ENCODE data around the gene IL1RN.

The IL1RN gene

DNA sequence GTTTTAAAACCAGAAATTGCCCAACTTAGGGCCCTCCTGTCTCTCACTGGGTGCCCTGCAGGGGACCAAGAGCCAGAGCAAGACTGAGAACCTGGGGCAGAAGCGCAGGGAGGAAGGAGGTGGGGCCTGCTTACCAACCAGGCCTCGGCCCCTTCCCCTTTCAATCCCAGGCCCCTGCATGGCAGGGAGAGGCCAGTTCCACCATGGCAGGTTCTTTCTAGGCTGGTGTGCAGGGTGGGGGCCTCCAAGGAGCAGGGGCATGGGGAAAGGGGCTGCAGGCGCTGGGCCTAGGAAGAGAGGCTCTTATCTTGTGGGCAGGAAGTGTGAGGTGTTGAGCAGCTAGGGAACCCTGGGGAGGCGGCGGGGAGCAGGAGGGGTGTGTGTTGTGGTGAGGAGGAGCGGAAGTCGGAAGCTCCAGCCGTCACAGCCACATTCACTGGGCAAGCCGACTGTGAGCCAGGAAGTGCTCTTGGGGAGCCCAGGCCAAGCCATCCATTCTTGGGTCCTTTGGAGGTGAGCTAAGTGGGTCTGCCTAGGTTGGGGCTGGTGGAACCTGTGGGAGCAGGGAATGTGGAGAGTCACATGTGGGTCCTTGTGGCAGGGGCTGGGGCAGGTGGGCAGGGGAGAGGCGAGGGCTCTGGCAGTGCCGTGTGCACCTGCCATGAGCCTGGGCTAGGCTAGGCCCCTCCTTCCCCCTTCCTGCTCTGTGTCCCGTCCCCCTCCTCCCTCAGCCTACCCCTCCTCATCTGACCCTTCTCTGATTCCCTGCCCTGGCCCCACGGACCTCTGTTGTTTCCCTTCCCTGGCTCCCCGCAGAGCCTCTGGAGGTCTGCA is 46.4 kb downstream of the IL1RN start, which contains the start of gene PSD4:
Gene PSD4 (plus strand): TSS at position 430 of the 834 bp plus-strand sequence. CDS start 8,486 bp downstream, outside the sequence.
- Histone ChIP-seq H3K4me3 (ENCODE audit: low read length) (no peak within 1 kb of the TSS), H3K36me3 (ENCODE audit: insufficient read depth, low read depth, low read length) (no peaks in the 10 kb centered on the region), H3K9me3 (ENCODE audit: insufficient read depth, low read depth, low read length) (no peaks in the 10 kb centered on the region), H3K4me1 (ENCODE audit: insufficient read depth, low read length) (no peaks in the 10 kb centered on the region), H3K9ac (ENCODE audit: low read depth, low read length) (no peak within 1 kb of the TSS), H3K27ac (ENCODE audit: low read length) (no peak within 1 kb of the TSS), H3K27me3 (ENCODE audit: insufficient read depth, low read length) (no peaks in the 10 kb centered on the region)

DNA sequence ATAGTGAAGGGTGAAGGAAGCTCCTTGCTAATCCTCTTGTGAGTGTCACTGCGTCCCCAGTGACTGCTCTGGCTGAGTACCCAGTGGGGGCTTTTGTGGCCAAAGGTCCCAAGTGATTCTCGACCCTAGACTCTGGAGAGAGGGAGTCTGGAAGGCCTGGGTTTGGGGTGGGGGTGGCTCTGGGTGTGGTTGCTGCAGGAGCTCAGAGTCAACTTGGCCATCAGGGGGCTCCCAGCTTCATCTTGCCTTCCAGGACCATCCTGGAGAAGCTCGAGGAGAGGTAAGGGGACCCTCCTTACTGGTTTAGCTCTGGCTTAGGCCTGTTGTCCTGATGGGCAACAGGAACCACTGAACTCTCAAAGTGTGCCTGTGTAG is 47.0 kb downstream of the IL1RN start:
- Histone ChIP-seq H3K9ac (ENCODE audit: low read depth, low read length) (no peak overlapping the region), H3K27me3 (ENCODE audit: insufficient read depth, low read length) (no peaks in the 10 kb centered on the region), H3K9me3 (ENCODE audit: insufficient read depth, low read depth, low read length) (no peaks in the 10 kb centered on the region), H3K4me1 (ENCODE audit: insufficient read depth, low read length) (no peaks in the 10 kb centered on the region), H3K36me3 (ENCODE audit: insufficient read depth, low read depth, low read length) (no peaks in the 10 kb centered on the region), H3K4me3 (ENCODE audit: low read length) (no peak overlapping the region), H3K27ac (ENCODE audit: low read length) (no peak overlapping the region)

DNA sequence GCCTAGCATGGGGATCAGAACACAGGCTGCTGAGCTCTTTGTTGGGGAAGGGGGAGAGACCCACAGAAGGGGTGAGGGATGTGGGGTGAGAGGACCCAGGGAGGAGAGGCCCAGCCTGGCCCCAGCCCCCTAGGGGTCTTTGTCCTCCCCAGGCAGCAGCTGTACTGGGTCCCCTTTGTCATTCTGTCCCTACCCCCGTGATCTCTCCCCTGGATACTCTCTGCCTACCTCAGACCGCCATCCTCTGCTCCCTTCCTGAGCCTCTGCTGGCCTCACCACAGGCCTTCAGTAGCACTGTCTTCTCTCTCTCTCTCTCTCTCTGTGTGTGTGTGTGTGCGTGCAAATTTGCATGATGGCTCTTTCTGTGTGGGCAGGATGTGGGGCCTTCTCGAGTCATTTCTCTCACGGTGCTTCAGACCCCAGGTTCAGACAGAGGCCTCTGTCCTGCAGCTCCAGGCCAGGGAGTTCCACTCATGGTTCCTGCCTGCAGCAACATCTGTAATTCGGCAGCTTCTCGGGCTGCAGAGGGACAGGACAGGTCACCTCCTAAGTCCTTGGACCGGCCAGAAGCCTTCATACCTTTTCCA is 47.7 kb downstream of the IL1RN start:
- Histone ChIP-seq H3K4me3 (ENCODE audit: low read length) (no peak overlapping the region), H3K4me1 (ENCODE audit: insufficient read depth, low read length) (no peaks in the 10 kb centered on the region), H3K27ac (ENCODE audit: low read length) (no peak overlapping the region), H3K9ac (ENCODE audit: low read depth, low read length) (no peak overlapping the region), H3K9me3 (ENCODE audit: insufficient read depth, low read depth, low read length) (no peaks in the 10 kb centered on the region), H3K27me3 (ENCODE audit: insufficient read depth, low read length) (no peaks in the 10 kb centered on the region), H3K36me3 (ENCODE audit: insufficient read depth, low read depth, low read length) (no peaks in the 10 kb centered on the region)

DNA sequence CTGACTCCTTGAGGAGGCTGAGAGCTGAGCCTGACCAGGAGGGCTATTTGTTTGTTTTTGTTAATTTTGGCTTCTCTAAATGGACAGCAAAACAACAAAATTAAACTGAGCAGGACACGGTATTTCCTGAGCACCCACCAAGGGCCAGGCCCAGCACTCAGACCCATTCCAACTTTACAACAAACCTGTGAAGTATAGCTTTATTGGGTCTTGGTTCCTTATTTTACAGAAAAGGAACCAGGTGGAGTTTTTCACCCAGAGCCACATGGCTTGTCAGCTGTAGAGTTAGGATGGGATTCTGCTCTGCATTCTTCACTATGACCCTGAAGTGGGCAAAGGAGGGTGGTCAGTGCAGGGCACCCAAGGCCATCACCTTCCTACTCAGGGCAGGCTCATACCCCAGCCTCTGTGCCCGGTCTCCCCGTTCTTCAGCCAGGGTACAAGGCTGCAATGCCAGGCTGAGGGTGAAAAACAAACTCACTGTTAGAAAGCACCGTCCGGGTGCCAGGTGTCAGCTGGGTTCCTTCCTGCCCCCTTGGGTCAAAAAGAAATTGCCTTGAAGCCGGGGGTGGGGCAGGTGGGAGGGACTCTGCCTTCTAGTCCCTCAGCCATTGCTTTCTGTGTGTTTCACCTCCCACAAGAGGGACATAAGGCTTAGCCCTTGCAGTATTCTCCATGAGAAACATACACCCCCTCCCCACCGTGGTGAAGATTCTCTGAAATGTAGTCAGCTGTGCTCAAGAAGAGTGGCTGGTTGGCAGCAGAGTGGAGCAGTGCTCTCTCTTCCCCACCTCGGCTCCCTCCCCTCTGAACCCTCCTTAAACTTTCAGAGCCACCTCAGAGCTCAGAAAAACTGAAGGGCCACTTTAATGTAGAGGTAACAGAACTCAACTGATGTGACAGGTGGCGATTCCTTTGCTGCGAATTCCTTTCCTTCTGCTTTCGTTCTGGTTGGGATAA is 48.6 kb downstream of the IL1RN start:
- Histone ChIP-seq H3K4me3 (ENCODE audit: low read length) (no peak overlapping the region), H3K9me3 (ENCODE audit: insufficient read depth, low read depth, low read length) (no peaks in the 10 kb centered on the region), H3K27me3 (ENCODE audit: insufficient read depth, low read length) (no peaks in the 10 kb centered on the region), H3K9ac (ENCODE audit: low read depth, low read length) (no peak overlapping the region), H3K4me1 (ENCODE audit: insufficient read depth, low read length) (no peaks in the 10 kb centered on the region), H3K36me3 (ENCODE audit: insufficient read depth, low read depth, low read length) (no peaks in the 10 kb centered on the region), H3K27ac (ENCODE audit: low read length) (no peak overlapping the region)

DNA sequence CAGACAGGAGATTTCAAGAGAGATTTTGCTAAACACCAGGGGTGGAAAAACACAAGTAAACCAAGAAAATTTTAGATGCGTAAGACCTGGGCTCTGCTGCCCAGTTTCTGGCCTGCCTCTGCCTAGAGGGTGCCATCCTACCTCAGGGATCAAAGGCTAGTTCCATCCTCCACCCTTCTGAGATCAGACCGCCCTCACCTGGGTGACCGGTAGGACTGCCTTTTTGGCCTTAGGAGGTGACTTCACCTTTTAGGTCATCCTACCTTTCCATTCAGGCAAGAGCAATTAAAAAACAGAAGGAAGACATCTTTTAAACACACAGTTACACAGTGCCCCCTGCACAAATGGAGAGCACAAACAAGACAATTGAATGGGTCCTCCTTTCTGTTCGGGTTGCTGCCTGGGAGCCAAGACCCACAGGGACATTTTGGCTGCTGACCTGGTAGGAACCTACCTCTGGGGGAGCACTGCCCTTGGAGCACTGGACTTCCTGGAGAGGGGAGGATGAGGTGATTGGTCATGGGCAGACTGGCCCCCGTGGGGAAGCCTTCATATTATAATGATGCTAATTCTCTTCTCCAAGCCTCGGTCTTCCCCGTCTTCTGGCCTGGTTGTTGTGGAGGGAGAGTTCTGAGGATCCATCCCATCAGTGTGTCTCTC is 49.4 kb downstream of the IL1RN start:
- no peaks in the 10 kb centered on the region for H3K27me3 ChIP-seq (ENCODE audit: insufficient read depth, low read length)
- H3K9me3 ChIP-seq (ENCODE audit: insufficient read depth, low read depth, low read length): no peaks in the 10 kb centered on the region
- no peak overlapping the region for H3K27ac ChIP-seq (ENCODE audit: low read length)
- H3K4me1 ChIP-seq (ENCODE audit: insufficient read depth, low read length): no peaks in the 10 kb centered on the region
- no peaks in the 10 kb centered on the region for H3K36me3 ChIP-seq (ENCODE audit: insufficient read depth, low read depth, low read length)
- no peak overlapping the region for H3K9ac ChIP-seq (ENCODE audit: low read depth, low read length)
- H3K4me3 ChIP-seq (ENCODE audit: low read length): no peak overlapping the region

DNA sequence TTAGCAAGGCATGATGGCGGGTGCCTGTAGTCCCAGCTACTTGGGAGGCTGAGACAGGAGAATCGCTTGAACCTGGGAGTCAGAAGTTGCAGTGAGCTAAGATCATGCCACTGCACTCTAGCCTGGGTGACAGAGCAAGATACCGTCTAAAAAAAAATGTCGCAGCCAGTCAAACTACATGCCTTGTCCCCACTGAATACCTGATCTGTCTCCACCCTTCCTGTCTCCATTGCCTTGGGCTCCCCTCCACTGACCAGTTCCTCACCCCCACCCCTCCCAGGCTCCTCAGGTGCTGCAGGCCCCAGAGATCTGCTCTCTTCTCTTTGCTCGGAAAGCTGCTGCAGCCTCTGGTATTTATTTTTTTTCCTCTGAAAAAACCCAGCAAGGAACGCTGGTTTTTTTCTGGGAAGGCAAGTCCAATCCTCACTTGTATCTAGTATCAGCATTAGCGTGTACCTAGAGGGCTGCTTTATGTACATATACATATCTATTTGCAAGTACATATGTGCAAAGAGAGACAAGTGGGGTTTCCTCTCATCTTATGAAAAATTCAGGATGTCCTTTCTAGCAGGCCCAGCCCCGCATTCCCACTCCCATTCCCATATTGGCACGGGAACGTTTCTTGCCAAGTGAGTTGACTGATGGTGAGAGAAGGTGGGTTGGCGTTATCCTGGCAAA is 50.8 kb downstream of the IL1RN start:
- no peaks in the 10 kb centered on the region for H3K4me1 ChIP-seq (ENCODE audit: insufficient read depth, low read length)
- no peaks in the 10 kb centered on the region for H3K36me3 ChIP-seq (ENCODE audit: insufficient read depth, low read depth, low read length)
- no peak overlapping the region for H3K4me3 ChIP-seq (ENCODE audit: low read length)
- H3K27ac ChIP-seq (ENCODE audit: low read length): no peak overlapping the region
- H3K9ac ChIP-seq (ENCODE audit: low read depth, low read length): no peak overlapping the region
- H3K27me3 ChIP-seq (ENCODE audit: insufficient read depth, low read length): no peaks in the 10 kb centered on the region
- H3K9me3 ChIP-seq (ENCODE audit: insufficient read depth, low read depth, low read length): no peaks in the 10 kb centered on the region

DNA sequence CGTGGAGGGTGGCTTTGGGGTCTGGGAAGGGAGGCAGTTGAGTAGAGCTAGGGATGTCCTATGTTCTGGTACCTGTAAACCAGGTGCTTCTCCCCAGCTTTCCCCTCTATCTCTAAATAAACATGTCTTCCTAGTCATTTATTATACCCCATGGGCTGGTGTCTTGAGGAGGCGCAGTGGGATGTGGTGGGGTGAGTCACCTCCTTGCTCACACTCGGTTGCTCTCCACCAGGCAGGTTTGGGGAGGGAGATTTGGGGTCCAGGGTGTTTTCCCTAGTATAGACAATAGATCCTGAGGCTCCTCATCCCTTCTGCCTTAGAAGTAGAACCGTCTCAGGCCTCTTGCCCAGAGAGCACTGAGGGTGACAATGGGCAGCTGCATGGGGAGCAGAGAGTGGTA is 51.5 kb downstream of the IL1RN start:
- no peaks in the 10 kb centered on the region for H3K27me3 ChIP-seq (ENCODE audit: insufficient read depth, low read length)
- H3K9ac ChIP-seq (ENCODE audit: low read depth, low read length): no peak overlapping the region
- H3K4me3 ChIP-seq (ENCODE audit: low read length): no peak overlapping the region
- H3K4me1 ChIP-seq (ENCODE audit: insufficient read depth, low read length): no peaks in the 10 kb centered on the region
- H3K36me3 ChIP-seq (ENCODE audit: insufficient read depth, low read depth, low read length): no peaks in the 10 kb centered on the region
- H3K9me3 ChIP-seq (ENCODE audit: insufficient read depth, low read depth, low read length): no peaks in the 10 kb centered on the region
- H3K27ac ChIP-seq (ENCODE audit: low read length): no peak overlapping the region

DNA sequence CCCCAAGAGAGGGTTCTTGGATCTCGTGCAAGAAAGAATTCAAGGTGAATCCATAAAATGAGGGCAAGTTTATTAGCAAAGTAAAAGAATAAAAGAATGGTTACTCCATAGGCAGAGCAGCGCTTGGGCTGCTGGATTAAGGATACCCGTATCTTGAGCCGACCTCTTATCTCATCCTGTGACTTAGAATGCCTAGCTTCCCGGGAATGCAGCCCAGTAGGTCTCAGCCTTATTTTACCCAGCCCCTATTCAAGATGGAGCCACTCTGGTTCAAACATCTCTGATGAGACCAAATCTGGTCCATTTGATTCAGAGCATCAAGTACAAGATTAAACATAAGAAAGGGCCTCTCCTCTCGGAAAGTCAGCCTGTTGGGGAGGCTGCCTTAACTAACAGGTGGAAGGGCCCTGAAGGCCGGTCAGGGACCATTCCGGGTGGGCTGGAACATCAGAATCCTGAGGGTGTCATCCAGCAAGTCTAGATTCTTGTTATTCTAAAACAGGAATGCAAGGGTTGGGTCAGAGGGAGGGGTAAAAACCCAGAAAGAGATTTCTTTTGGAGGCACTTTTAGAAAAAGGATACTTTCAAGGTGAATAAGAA is 52.1 kb downstream of the IL1RN start:
- H3K27me3 ChIP-seq (ENCODE audit: insufficient read depth, low read length): no peaks in the 10 kb centered on the region
- H3K9ac ChIP-seq (ENCODE audit: low read depth, low read length): no peak overlapping the region
- H3K9me3 ChIP-seq (ENCODE audit: insufficient read depth, low read depth, low read length): no peaks in the 10 kb centered on the region
- no peak overlapping the region for H3K27ac ChIP-seq (ENCODE audit: low read length)
- no peak overlapping the region for H3K4me3 ChIP-seq (ENCODE audit: low read length)
- H3K4me1 ChIP-seq (ENCODE audit: insufficient read depth, low read length): no peaks in the 10 kb centered on the region
- no peaks in the 10 kb centered on the region for H3K36me3 ChIP-seq (ENCODE audit: insufficient read depth, low read depth, low read length)

DNA sequence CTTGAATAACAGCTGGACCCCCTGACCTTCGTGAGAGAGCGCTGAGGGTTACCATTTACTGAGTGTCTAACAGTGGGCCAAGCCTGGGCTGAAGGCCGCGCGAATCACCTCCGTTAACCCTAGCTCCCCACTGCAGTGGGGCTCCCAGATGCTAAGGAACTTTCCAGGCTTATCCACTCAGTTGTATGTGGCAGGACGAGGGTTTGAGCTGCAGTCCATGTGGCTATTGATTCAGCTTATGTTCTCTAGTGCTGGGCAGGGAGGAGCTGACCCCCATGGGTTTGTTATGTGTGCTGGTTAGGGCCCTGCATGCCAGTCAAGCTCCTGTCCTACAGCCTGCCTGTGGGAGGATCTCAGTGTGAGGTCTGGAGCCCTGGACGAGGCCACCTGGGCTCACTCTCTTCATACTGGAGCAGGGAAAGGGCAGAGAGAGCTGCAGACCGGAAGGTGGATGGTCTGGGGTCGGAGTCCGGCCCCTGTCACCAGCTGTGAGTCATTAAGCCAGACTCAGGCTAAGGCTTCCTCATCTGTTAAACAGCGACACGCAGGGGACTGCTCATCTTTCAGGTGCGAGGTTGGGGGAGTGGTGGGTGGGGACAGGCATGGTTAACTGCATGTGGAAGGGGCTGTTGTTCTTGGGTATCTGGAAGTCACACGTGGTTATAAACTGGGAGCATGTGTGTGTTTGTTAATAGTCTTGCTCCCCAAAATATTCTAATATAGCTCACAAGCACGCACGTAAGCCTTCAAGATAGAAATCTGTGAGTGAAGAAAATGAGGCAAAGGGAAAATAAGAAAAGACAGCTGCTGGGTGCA is 52.9 kb downstream of the IL1RN start:
- H3K4me1 ChIP-seq (ENCODE audit: insufficient read depth, low read length): no peaks in the 10 kb centered on the region
- H3K4me3 ChIP-seq (ENCODE audit: low read length): no peak overlapping the region
- H3K36me3 ChIP-seq (ENCODE audit: insufficient read depth, low read depth, low read length): no peaks in the 10 kb centered on the region
- no peaks in the 10 kb centered on the region for H3K9me3 ChIP-seq (ENCODE audit: insufficient read depth, low read depth, low read length)
- H3K27me3 ChIP-seq (ENCODE audit: insufficient read depth, low read length): no peaks in the 10 kb centered on the region
- H3K9ac ChIP-seq (ENCODE audit: low read depth, low read length): no peak overlapping the region
- no peak overlapping the region for H3K27ac ChIP-seq (ENCODE audit: low read length)

All from iPS-20b (cell line).